ENCODE measurements around the gene ACAN.

ACAN gene

DNA sequence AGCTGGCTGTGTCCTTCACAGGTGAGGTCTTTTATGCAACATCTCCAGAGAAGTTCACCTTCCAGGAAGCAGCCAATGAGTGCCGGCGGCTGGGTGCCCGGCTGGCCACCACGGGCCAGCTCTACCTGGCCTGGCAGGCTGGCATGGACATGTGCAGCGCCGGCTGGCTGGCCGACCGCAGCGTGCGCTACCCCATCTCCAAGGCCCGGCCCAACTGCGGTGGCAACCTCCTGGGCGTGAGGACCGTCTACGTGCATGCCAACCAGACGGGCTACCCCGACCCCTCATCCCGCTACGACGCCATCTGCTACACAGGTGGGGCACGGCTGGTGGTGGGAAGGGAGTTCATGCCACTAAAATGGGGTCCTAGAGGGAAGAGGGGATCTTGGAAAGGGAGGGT lies 40.1 kb downstream of the ACAN start:
- no peak for DNase-seq (ENCODE audit: low read depth)

GRCh38 chr15:88844749-88845386 lies 41.6 kb downstream of the ACAN start:
- DNase-seq (ENCODE audit: low read depth) = no peak

GRCh38 chr15:88845616-88846015 lies 42.4 kb downstream of the ACAN start:
- no peak for DNase-seq (ENCODE audit: low read depth)

DNA sequence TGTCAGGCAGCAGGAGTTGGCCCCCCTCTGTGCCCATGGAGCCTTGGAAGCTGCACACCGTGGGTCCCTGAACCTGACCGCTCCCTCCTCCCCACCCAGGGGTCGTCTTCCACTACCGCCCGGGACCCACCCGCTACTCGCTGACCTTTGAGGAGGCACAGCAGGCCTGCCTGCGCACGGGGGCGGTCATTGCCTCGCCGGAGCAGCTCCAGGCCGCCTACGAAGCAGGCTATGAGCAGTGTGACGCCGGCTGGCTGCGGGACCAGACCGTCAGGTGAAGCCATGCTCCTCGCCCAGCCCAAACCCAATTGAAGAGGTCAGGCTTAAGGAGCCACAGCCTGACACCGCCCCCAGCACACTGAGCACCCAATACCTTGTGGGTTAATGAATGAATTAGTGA lies 43.9 kb downstream of the ACAN start:
- DNase-seq (ENCODE audit: low read depth) = no peak

GRCh38 chr15:88848203-88848602 lies 45.0 kb downstream of the ACAN start:
- DNase-seq (ENCODE audit: low read depth) = no peak

DNA sequence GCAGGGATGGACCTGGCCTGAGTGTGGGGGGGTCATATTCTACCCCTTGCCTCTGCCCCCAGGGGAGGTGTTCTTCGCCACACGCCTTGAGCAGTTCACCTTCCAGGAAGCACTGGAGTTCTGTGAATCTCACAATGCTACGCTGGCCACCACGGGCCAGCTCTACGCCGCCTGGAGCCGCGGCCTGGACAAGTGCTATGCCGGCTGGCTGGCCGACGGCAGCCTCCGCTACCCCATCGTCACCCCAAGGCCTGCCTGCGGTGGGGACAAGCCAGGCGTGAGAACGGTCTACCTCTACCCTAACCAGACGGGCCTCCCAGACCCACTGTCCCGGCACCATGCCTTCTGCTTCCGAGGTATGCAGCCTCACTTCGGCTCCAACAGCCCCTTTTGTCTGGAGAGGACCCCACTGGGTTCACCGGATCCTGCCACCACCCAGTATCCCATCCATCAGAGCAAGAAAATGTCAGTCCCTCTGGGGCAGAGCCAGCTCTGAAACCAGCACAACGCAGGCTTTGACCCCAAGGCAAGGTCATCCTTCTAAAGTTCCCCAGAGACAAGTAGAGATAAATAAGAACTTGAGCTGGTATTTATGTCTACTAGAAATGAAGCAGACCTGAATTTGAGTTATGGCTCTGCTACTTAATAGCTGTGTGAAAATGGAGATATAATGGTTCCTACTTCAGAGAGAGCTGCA lies 46.3 kb downstream of the ACAN start:
- no peak for DNase-seq (ENCODE audit: low read depth)

- no peak for DNase-seq (ENCODE audit: low read depth)
These were observed 49.2 kb downstream of the ACAN start for GRCh38 chr15:88852476-88852875.

- DNase-seq (ENCODE audit: low read depth) = no peak
These were observed 55.7 kb downstream of the ACAN start for GRCh38 chr15:88858934-88859333.

DNA sequence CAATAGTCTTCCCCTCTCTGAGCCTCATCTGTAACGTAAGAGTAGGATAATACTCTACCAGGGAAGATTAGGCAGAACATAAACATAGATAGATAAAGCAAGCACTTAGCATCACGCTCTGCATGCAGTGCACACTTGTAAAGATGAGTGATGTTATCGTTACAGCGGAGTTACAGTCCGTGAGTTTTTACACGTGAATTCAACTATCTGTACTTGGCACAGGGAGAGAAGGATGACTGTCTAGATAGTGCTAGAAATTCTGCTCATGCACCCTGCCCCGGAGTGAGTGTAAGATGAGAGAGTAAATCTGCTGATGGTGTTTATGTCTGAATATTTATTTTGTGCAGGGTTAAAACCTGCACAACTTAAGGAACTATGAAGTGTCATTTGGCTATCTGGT lies 56.3 kb downstream of the ACAN start:
- DNase-seq (ENCODE audit: low read depth) = no peak

DNA sequence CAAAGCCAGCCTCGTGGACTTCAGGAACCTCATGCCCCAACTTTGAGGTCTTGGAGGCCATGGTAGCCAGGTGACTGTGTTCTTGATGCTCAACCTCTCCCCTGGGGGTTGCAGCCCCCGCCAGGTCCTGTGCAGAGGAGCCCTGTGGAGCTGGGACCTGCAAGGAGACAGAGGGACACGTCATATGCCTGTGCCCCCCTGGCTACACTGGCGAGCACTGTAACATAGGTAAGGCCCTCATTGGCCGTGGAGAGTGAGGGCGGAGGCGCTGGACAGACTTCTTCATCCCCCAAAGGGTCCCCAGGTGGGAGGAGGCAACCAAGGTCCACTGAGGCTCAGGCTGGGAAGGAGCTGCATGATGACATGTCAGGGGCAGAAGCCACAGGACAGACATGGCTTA lies 57.0 kb downstream of the ACAN start:
- DNase-seq (ENCODE audit: low read depth) = no peak

- no peak for DNase-seq (ENCODE audit: low read depth)
These were observed 60.2 kb downstream of the ACAN start for GRCh38 chr15:88863412-88863811.

DNA sequence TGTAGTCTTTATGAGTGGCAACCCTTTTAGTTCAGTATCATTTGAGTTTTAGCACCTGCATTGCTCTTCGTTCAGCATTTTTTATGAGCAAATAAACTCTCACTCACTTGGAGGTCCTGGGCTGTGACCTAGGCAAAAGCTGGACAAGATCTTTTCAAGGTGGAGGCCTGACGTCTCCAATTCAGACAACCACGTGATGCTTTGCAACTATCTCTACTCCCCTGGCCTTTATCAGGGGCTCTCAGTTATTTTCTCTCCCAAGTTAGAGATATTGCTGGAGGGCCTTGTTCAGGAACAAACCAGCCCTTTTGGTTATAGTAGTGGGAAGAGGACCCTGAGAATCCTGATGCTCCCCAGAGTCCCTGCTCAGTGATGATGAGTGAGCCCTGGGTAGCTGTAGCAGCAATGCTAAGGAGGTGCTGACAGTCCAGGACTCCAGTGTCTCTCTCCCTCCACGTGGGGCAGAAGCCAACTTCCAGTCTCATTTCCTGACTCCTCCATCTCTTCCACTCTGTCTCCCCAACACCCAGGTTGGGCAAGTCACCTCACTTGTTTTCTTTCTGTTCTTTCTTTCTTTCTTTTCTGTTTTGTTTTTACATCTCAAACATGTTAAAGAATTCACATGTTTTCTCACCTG lies 61.7 kb downstream of the ACAN start:
- no peak for DNase-seq (ENCODE audit: low read depth)

GRCh38 chr15:88865498-88866099 lies 62.4 kb downstream of the ACAN start:
- no peak for DNase-seq (ENCODE audit: low read depth)

DNA sequence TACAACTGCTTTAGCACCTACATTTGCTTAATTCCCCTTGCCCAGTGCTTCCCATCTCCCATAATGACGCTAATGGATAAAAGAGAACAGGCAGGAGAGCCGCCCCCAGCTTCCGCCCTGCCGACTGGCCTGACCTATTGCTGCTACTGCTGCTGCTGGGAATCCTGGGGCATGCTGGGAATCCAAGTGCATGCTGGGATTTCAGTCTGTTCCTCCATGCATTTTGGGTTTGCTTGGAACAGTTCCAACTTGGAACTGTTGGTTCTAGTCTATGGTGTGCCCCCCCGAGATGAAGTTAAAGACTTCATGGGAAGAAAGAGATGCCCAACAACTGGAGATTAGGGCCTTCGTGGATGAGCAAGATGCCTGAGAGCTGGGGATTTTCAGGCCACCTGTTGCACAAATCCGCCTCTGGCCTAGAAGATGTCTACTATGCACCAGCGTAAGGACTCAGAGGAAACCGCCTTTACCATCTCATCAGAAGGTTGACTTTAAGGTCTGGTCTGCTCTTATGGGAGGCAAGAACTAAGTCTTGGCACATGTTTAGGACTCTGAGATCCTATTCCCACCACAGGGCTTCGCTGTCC lies 63.2 kb downstream of the ACAN start:
- DNase-seq (ENCODE audit: low read depth) = no peak

DNA sequence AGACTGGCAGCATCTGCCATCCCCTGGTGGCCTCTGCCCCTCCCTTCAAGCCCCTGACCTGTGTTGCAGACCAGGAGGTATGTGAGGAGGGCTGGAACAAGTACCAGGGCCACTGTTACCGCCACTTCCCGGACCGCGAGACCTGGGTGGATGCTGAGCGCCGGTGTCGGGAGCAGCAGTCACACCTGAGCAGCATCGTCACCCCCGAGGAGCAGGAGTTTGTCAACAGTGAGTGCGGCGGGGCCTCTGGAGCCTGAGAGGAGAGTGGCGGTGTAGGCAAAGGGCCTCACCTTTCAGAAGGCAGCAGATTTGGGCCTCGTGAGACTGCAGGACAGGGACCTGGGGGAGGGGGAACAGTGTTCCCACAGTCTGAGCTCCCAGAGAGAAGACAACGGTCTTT lies 68.1 kb downstream of the ACAN start:
- no peak for DNase-seq (ENCODE audit: low read depth)

GRCh38 chr15:88872106-88872505 lies 68.9 kb downstream of the ACAN start:
- no peak for DNase-seq (ENCODE audit: low read depth)

GRCh38 chr15:88872706-88873105 lies 69.5 kb downstream of the ACAN start:
- DNase-seq (ENCODE audit: low read depth) = no peak

- DNase-seq (ENCODE audit: low read depth) = no peak
These were observed 70.5 kb downstream of the ACAN start for GRCh38 chr15:88873786-88874185.

- no peak for DNase-seq (ENCODE audit: low read depth)
These were observed 71.0 kb downstream of the ACAN start for GRCh38 chr15:88874275-88874674.

- DNase-seq (ENCODE audit: low read depth) = no peak
These were observed 71.4 kb downstream of the ACAN start for GRCh38 chr15:88874684-88875083.

DNA sequence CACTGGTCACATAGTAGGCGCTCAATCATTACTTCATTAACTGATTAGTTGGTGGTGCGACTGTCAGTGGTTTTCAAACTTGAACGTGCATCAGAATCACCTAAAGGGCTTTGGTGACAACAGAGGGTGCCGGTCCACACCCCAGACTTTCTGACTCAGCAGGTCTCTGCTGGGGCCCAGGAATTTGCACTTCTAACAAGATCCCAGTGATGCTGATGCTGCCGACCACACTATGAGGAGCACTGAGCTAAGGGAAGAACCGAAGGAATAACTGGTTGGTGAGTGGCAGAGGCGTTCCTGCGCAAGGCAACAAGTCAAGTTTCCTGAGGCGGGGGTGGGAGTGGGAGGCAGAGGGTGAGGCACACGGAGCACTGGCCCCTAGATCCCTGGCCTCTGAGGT lies 73.3 kb downstream of the ACAN start:
- no peak for DNase-seq (ENCODE audit: low read depth)

DNA sequence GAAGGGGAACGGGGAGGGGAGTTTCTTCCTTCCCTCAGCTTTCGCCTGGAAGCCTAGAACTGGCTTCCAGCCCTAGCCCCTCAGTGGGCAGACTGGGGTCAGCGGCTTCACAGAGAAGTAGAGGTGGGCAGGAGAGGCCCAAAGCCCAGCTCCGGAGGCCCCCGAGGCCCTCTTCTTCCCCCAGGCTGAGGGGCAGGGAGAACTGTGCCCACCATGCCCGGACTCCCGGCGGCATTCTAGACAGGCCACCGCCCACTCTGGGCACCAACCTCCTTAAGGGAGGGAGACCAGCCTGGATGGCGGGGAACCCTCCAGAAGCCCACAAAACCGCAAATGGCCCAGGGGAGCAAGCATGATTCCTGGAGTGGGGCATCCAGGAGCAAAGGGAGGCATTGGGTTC lies 74.2 kb downstream of the ACAN start:
- no peak for DNase-seq (ENCODE audit: low read depth)

DNA sequence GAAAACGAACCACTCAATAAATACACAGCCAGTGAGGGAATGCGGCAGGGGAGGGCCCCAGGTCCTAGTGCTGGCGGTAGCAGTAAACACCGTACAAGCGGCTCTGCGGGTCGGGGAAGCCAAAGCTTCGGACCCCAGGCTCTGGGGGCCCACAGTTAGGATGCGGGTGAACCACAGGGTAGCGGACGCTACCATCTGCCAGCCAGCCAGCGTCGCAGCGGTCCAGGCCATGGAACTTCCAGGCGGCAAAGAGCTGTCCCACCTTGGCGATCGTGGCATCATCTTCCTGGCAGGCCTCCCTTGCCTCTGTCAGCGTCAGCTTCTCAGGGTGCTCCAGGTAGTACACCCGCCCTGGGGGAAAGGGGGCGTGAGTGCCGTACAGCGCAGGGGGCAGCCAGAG lies 74.7 kb downstream of the ACAN start:
- no peak for DNase-seq (ENCODE audit: low read depth)

Data from ELR (cell line).